T-helper 2 cell treated with Interferon-gamma antibody and Interleukin-4, amounts not matched to agents 5 μg/mL and 100 μg/mL, for 36 hours (primary cell): ENCODE results near the gene RPRD1B.

Experiments used
- DNase-seq: peaks from one replicate; pipeline ENCODE4 v3.0.0; 2021; ENCODE audit warnings: low spot score
- H3K27ac Mint-ChIP-seq: one replicate; pipeline ENCODE4 v1.8.0; 2021; ENCODE audit warnings: mild to moderate bottlenecking, mixed read lengths
- H3K27me3 Mint-ChIP-seq: one replicate; pipeline ENCODE4 v1.8.0; 2021; ENCODE audit warnings: low read depth, mixed read lengths
- H3K36me3 Mint-ChIP-seq: one replicate; pipeline ENCODE4 v1.8.0; 2021; ENCODE audit warnings: low read depth, mixed read lengths
- H3K4me1 Mint-ChIP-seq: one replicate; pipeline ENCODE4 v1.8.0; 2021; ENCODE audit warnings: low read depth, mixed read lengths
- H3K4me3 Mint-ChIP-seq: one replicate; pipeline ENCODE4 v1.8.0; 2022; ENCODE audit warnings: mild to moderate bottlenecking, moderate library complexity, mixed read lengths
- H3K9me3 Mint-ChIP-seq: one replicate; pipeline ENCODE4 v1.8.0; 2021; ENCODE audit warnings: mixed read lengths

Gene RPRD1B

GRCh38 chr20:37992802-37993409 lies 40.6 kb upstream of the RPRD1B start:
- Mint-ChIP-seq H3K9me3 (no peaks in the 10 kb centered on the region), H3K27ac (no peak overlapping the region), H3K4me1 (peaks cover 27% of the 10 kb centered on the region), H3K27me3 (no peaks in the 10 kb centered on the region), H3K36me3 (peaks cover 51% of the 10 kb centered on the region), H3K4me3 (no peak overlapping the region)
- no peak for DNase-seq

GRCh38 chr20:37994512-37994911 lies 39.0 kb upstream of the RPRD1B start:
- Mint-ChIP-seq H3K9me3 (no peaks in the 10 kb centered on the region), H3K4me3 (no peak overlapping the region), H3K27ac (no peak overlapping the region), H3K36me3 (peaks cover 46% of the 10 kb centered on the region), H3K4me1 (peaks cover 27% of the 10 kb centered on the region), H3K27me3 (no peaks in the 10 kb centered on the region)
- no peak for DNase-seq

- Mint-ChIP-seq H3K36me3 (peaks cover 41% of the 10 kb centered on the region), H3K4me1 (peaks cover 11% of the 10 kb centered on the region), H3K4me3 (no peak overlapping the region), H3K9me3 (no peaks in the 10 kb centered on the region), H3K27ac (no peak overlapping the region), H3K27me3 (no peaks in the 10 kb centered on the region)
- DNase-seq, result no peak
Observed at GRCh38 chr20:37995856-37996605, 37.5 kb upstream of the RPRD1B start.

- Mint-ChIP-seq H3K36me3 (peaks cover 43% of the 10 kb centered on the region), H3K27me3 (no peaks in the 10 kb centered on the region), H3K4me3 (no peak overlapping the region), H3K4me1 (peaks cover 14% of the 10 kb centered on the region), H3K27ac (no peak overlapping the region), H3K9me3 (no peaks in the 10 kb centered on the region)
- no peak for DNase-seq
Observed at GRCh38 chr20:37997516-37997915, 36.0 kb upstream of the RPRD1B start.

- Mint-ChIP-seq H3K27me3 (no peaks in the 10 kb centered on the region), H3K9me3 (no peaks in the 10 kb centered on the region), H3K4me1 (peaks cover 11% of the 10 kb centered on the region), H3K4me3 (no peak overlapping the region), H3K27ac (no peak overlapping the region), H3K36me3 (peaks cover 44% of the 10 kb centered on the region)
- DNase-seq, result no peak
Observed at GRCh38 chr20:37999526-38000263, 33.9 kb upstream of the RPRD1B start.

- peaks cover 44% of the 10 kb centered on the region for H3K36me3 Mint-ChIP-seq
- H3K4me1 Mint-ChIP-seq, result peaks cover 11% of the 10 kb centered on the region
- H3K9me3 Mint-ChIP-seq, result no peaks in the 10 kb centered on the region
- no peaks in the 10 kb centered on the region for H3K27me3 Mint-ChIP-seq
- no peak for DNase-seq
- H3K27ac Mint-ChIP-seq, result no peak overlapping the region
- no peak overlapping the region for H3K4me3 Mint-ChIP-seq
Observed at GRCh38 chr20:38000293-38000692, 33.3 kb upstream of the RPRD1B start.

- peaks cover 45% of the 10 kb centered on the region for H3K36me3 Mint-ChIP-seq
- H3K27ac Mint-ChIP-seq, result no peak overlapping the region
Observed at GRCh38 chr20:38001173-38001875, 32.2 kb upstream of the RPRD1B start.

GRCh38 chr20:38001981-38002380 lies 31.6 kb upstream of the RPRD1B start:
- no peak overlapping the region for H3K27ac Mint-ChIP-seq
- H3K27me3 Mint-ChIP-seq, result no peaks in the 10 kb centered on the region
- no peak for DNase-seq

More at GRCh38 chr20:38001173-38001875, 32.2 kb upstream of the RPRD1B start:
- Mint-ChIP-seq H3K27me3 (no peaks in the 10 kb centered on the region), H3K9me3 (no peaks in the 10 kb centered on the region), H3K4me1 (peaks cover 14% of the 10 kb centered on the region), H3K4me3 (no peak overlapping the region)
- peak; percentile 38 for DNase-seq

GRCh38 chr20:38002422-38002821 lies 31.1 kb upstream of the RPRD1B start:
- H3K4me1 Mint-ChIP-seq, result peaks cover 18% of the 10 kb centered on the region
- DNase-seq, result no peak
- H3K4me3 Mint-ChIP-seq, result no peak overlapping the region
- no peak overlapping the region for H3K27ac Mint-ChIP-seq
- no peaks in the 10 kb centered on the region for H3K9me3 Mint-ChIP-seq
- H3K36me3 Mint-ChIP-seq, result peaks cover 45% of the 10 kb centered on the region
- H3K27me3 Mint-ChIP-seq, result no peaks in the 10 kb centered on the region

More at GRCh38 chr20:38001981-38002380, 31.6 kb upstream of the RPRD1B start:
- Mint-ChIP-seq H3K4me1 (peaks cover 18% of the 10 kb centered on the region), H3K36me3 (peaks cover 48% of the 10 kb centered on the region), H3K4me3 (no peak overlapping the region), H3K9me3 (no peaks in the 10 kb centered on the region)

GRCh38 chr20:38004416-38004815 lies 29.1 kb upstream of the RPRD1B start:
- peaks cover 18% of the 10 kb centered on the region for H3K4me1 Mint-ChIP-seq
- no peaks in the 10 kb centered on the region for H3K9me3 Mint-ChIP-seq
- no peaks in the 10 kb centered on the region for H3K27me3 Mint-ChIP-seq
- H3K36me3 Mint-ChIP-seq, result peaks cover 51% of the 10 kb centered on the region
- no peak overlapping the region for H3K4me3 Mint-ChIP-seq
- DNase-seq, result no peak
- no peak overlapping the region for H3K27ac Mint-ChIP-seq

- DNase-seq, result no peak
- peaks cover 18% of the 10 kb centered on the region for H3K4me1 Mint-ChIP-seq
- H3K27ac Mint-ChIP-seq, result no peak overlapping the region
- H3K36me3 Mint-ChIP-seq, result peaks cover 49% of the 10 kb centered on the region
- no peaks in the 10 kb centered on the region for H3K9me3 Mint-ChIP-seq
- no peaks in the 10 kb centered on the region for H3K27me3 Mint-ChIP-seq
- H3K4me3 Mint-ChIP-seq, result no peak overlapping the region
Observed at GRCh38 chr20:38005903-38006302, 27.6 kb upstream of the RPRD1B start.

- Mint-ChIP-seq H3K9me3 (no peaks in the 10 kb centered on the region), H3K27ac (no peak overlapping the region), H3K4me1 (peaks cover 8% of the 10 kb centered on the region), H3K27me3 (no peaks in the 10 kb centered on the region), H3K4me3 (no peak overlapping the region), H3K36me3 (peaks cover 51% of the 10 kb centered on the region)
- no peak for DNase-seq
Observed at GRCh38 chr20:38007526-38007925, 26.0 kb upstream of the RPRD1B start.

GRCh38 chr20:38008233-38008944 lies 25.2 kb upstream of the RPRD1B start:
- Mint-ChIP-seq H3K4me3 (no peak overlapping the region), H3K27me3 (no peaks in the 10 kb centered on the region), H3K9me3 (no peaks in the 10 kb centered on the region), H3K27ac (no peak overlapping the region), H3K36me3 (peaks cover 59% of the 10 kb centered on the region), H3K4me1 (peaks cover 7% of the 10 kb centered on the region)
- DNase-seq, result no peak
